Fibroblast of pulmonary artery (primary cell): Measurements from ENCODE around the gene ZGRF1.
"Not testable (repeated sequence)": the region's sequence is repeated elsewhere in the genome, so short reads cannot be mapped to it uniquely, and the experiment has no call there.

Source experiments
- DNase-seq: peaks from one replicate; pipeline ENCODE4 v3.0.0-alpha.2; 2010; ENCODE audit warnings: low read depth
- H3K4me3 ChIP-seq: replicated peaks from 2 replicates; pipeline ENCODE4 v1.5.1; 2011; ENCODE audit warnings: low read depth, mild to moderate bottlenecking, control low read depth, low read length, moderate library complexity
- CTCF ChIP-seq: IDR thresholded peaks from 2 replicates; pipeline ENCODE4 v1.5.1; 2011; ENCODE audit warnings: mild to moderate bottlenecking, control low read depth, low read length, inconsistent platforms; ENCODE audit errors: missing control alignments

ZGRF1 gene

GRCh38 chr4:112509243-112510141 is 127.2 kb downstream of the ZGRF1 start:
- no peak for DNase-seq
- no peak overlapping the region for H3K4me3 ChIP-seq
- TF ChIP-seq CTCF: no peak

GRCh38 chr4:112508356-112508755 is 128.4 kb downstream of the ZGRF1 start:
- no peak for TF ChIP-seq CTCF
- no peak for DNase-seq
- H3K4me3 ChIP-seq: no peak overlapping the region

GRCh38 chr4:112504807-112505206 is 131.9 kb downstream of the ZGRF1 start:
- no peak overlapping the region for H3K4me3 ChIP-seq
- TF ChIP-seq CTCF: no peak
- DNase-seq: no peak

- no peak for TF ChIP-seq CTCF
- DNase-seq: no peak
- no peak overlapping the region for H3K4me3 ChIP-seq
Measured at GRCh38 chr4:112502871-112503270, 133.8 kb downstream of the ZGRF1 start.

- no peak for TF ChIP-seq CTCF
- no peak overlapping the region for H3K4me3 ChIP-seq
- DNase-seq: no peak
Measured at GRCh38 chr4:112492321-112492720, 144.4 kb downstream of the ZGRF1 start.

GRCh38 chr4:112490808-112491207 is 145.9 kb downstream of the ZGRF1 start:
- not testable (repeated sequence) for DNase-seq, H3K4me3 ChIP-seq
